ENCODE data around the gene SLC28A1.

Gene SLC28A1

GRCh38 chr15:84949845-84950569 lies 65.5 kb downstream of the SLC28A1 start:
- no peak overlapping the region for H3K4me3 ChIP-seq (ENCODE audit: control insufficient read depth, low read depth, low read length)
- no peak for DNase-seq (ENCODE audit: low read depth)
- no peak for TF ChIP-seq CTCF (conservative IDR thresholded peaks at IDR 0.05; ENCODE audit: control insufficient read depth, insufficient read depth, low read depth, low read length)

GRCh38 chr15:84950570-84951111 lies 66.2 kb downstream of the SLC28A1 start:
- no peak for TF ChIP-seq CTCF (conservative IDR thresholded peaks at IDR 0.05; ENCODE audit: control insufficient read depth, insufficient read depth, low read depth, low read length)
- no peak overlapping the region for H3K4me3 ChIP-seq (ENCODE audit: control insufficient read depth, low read depth, low read length)
- DNase-seq (ENCODE audit: low read depth), result no peak

GRCh38 chr15:84951736-84952135 lies 67.3 kb downstream of the SLC28A1 start:
- DNase-seq (ENCODE audit: low read depth), result no peak
- no peak overlapping the region for H3K4me3 ChIP-seq (ENCODE audit: control insufficient read depth, low read depth, low read length)
- TF ChIP-seq CTCF (conservative IDR thresholded peaks at IDR 0.05; ENCODE audit: control insufficient read depth, insufficient read depth, low read depth, low read length), result no peak

- no peak for TF ChIP-seq CTCF (conservative IDR thresholded peaks at IDR 0.05; ENCODE audit: control insufficient read depth, insufficient read depth, low read depth, low read length)
- peak; percentile 29 for DNase-seq (ENCODE audit: low read depth)
- no peak overlapping the region for H3K4me3 ChIP-seq (ENCODE audit: control insufficient read depth, low read depth, low read length)
Measured at GRCh38 chr15:84953136-84953535, 68.7 kb downstream of the SLC28A1 start.

GRCh38 chr15:84953726-84954125 lies 69.3 kb downstream of the SLC28A1 start:
- TF ChIP-seq CTCF (conservative IDR thresholded peaks at IDR 0.05; ENCODE audit: control insufficient read depth, insufficient read depth, low read depth, low read length), result no peak
- DNase-seq (ENCODE audit: low read depth), result no peak
- H3K4me3 ChIP-seq (ENCODE audit: control insufficient read depth, low read depth, low read length), result no peak overlapping the region

GRCh38 chr15:84955089-84955848 lies 70.8 kb downstream of the SLC28A1 start:
- TF ChIP-seq CTCF (conservative IDR thresholded peaks at IDR 0.05; ENCODE audit: control insufficient read depth, insufficient read depth, low read depth, low read length), result peak; percentile 97
- no peak overlapping the region for H3K4me3 ChIP-seq (ENCODE audit: control insufficient read depth, low read depth, low read length)
- DNase-seq (ENCODE audit: low read depth), result peak; percentile 76

All from fibroblast of mammary gland (primary cell).